Measurements from ENCODE around the gene KLF7. TPM values are rescaled to one million over a fixed set of nuclear protein-coding genes. Genes with fewer than 3 reads are reported as not detected.

The KLF7 gene
- total RNA-seq, 4 donors from 2014 or later, result 23.0 to 76.3 (median 32.4) TPM

DNA sequence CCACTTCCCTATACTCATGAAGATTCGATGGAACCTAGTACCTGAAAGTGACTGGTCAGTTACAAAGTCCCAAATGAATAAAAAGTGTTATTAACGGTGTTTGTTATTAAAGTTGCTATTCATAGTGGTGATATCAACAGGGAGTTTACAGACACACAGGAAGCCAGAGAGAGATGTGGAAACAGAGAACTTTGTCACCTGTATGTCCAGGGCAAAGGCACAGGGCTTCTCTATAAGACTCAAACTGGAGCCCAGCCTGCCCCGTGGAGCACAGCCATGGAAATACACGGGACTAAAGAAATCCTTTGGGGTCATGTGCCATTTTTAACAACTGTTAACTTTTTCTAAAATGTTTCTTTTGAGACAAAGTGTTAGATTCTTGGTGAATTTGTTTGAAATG is 68.5 kb downstream of the KLF7 start:
- ATAC-seq (ENCODE audit: low FRiP score) (no peak), DNase-seq (ENCODE audit: low spot score) (no peak)
- TF ChIP-seq, protein P1, sequence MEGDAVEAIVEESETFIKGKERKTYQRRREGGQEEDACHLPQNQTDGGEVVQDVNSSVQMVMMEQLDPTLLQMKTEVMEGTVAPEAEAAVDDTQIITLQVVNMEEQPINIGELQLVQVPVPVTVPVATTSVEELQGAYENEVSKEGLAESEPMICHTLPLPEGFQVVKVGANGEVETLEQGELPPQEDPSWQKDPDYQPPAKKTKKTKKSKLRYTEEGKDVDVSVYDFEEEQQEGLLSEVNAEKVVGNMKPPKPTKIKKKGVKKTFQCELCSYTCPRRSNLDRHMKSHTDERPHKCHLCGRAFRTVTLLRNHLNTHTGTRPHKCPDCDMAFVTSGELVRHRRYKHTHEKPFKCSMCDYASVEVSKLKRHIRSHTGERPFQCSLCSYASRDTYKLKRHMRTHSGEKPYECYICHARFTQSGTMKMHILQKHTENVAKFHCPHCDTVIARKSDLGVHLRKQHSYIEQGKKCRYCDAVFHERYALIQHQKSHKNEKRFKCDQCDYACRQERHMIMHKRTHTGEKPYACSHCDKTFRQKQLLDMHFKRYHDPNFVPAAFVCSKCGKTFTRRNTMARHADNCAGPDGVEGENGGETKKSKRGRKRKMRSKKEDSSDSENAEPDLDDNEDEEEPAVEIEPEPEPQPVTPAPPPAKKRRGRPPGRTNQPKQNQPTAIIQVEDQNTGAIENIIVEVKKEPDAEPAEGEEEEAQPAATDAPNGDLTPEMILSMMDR (IDR thresholded peaks at IDR 0.05), result no peak

DNA sequence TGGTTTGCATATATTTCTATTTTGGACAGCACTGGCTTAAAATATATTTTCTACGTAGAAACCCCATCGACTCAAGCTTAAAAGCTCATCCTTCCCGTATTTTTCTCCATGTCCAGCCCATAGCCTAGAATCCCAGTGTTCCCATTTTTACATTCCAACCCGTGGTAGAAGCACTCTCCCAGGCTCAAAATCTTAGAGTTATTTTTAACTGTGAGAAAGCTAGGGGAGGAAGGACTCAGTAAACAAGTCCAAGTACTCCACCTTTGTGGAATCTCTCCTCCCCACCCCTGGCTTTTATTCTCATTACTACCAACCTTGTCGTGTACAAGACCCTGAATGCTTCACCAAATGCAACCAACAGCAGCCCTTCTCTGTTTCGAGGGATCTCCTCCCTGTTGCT is 69.8 kb downstream of the KLF7 start:
- ATAC-seq (ENCODE audit: low FRiP score), result no peak
- TF ChIP-seq, protein P1 (IDR thresholded peaks at IDR 0.05), result no peak
- no peak for DNase-seq (ENCODE audit: low spot score)

DNA sequence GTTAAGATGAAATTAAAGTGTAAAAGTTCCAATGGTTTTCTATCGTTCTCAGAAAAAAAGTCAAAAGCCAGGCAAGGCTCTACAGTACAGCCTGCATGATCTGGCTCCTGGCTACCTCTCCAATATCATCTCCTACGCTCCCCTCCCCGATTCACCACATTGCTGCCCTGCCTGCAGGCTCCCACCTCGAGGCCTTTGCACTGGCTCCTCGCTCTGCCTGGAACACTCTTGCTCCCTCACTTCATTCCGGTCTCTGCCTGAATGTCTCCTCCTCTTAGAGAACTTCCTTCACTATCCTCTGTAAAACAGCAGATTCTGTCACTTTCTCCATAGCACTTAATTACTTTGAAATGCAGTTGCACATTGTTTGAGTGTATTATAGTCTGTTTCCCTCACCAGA is 72.5 kb downstream of the KLF7 start:
- TF ChIP-seq, protein P1 (IDR thresholded peaks at IDR 0.05), result no peak

DNA sequence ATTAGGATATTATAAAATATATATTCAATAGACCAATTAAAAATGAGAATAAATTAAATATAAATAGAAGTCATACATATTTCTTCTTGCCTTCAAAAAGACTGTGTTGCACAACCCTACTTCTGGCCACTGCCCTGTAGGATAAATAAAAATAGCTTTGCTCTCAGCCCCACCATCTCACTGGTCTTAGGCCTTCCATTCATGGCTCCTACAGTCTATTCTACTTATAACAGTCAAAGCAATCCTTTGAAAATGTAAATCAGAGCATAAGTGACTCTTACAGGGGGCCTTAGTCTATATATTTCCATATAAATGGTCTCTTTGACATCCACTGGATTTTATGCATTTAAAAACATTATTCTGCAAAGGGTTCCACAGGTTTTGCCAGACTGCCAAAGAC is 72.9 kb downstream of the KLF7 start:
- ATAC-seq (ENCODE audit: low FRiP score) (no peak), DNase-seq (ENCODE audit: low spot score) (no peak)
- TF ChIP-seq, protein P1 (IDR thresholded peaks at IDR 0.05), result no peak

More for the DNA sequence above, 72.5 kb downstream of the KLF7 start:
- DNase-seq (ENCODE audit: low spot score) (no peak), ATAC-seq (ENCODE audit: low FRiP score) (no peak)

DNA sequence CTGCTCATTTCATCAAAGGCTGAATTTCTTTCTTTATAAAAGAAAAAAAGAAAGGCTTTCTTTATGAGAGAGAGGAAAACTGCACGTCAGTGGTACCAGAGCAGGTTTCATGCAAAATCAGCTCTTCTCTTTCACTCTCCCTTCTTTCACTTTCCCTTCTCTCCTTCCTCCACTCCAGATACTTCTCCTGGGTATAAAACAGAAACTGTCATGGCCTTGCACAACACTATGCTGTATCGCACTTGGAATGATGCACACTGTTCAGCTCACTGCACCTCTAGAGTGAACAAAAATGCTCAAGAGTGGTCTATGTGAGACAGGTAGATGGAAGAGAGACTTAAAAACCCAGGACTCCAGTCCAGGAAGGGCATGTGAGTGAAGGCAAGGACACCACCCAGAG is 73.8 kb downstream of the KLF7 start:
- TF ChIP-seq, protein P1 (IDR thresholded peaks at IDR 0.05), result no peak
- DNase-seq (ENCODE audit: low spot score) (no peak), ATAC-seq (ENCODE audit: low FRiP score) (no peak)

DNA sequence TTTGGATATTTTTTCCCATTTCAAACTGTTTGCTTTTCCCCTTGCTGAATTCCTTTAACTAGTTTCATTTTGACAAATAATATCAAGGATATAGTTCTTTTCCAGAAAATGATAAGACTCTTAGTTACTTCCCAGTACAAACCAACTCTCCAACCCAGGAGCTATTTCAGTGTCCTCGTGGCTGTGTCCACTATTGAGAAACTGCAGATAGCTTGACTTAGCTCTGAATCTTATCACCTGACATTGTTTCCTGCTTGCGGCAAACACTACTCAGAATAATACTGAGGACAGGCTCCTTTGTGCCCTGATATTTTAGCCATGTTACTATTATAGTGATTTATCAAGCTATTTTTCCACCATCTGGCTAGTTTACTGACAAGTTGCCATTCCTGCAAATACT is 74.6 kb downstream of the KLF7 start:
- TF ChIP-seq, protein P1 (IDR thresholded peaks at IDR 0.05), result no peak
- DNase-seq (ENCODE audit: low spot score) (no peak), ATAC-seq (ENCODE audit: low FRiP score) (no peak)

DNA sequence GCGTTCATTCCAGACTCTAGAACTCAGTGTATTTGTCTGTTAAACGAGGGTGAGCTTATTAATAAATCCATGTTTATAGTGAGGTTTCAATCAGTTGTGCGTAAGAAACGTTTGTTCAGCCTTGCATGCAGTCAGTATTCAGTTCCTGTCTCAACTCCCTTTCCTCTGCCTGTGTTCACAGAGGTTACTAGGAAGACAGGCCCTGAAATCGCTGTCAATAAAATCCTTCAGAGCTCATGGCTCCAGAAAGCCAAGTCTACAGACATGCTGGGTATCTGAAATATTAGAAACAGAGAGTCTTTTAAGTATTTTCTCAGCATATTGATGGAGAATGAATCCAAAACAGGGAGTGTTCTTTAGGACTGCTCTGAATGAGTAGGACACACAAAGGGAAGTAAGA is 75.4 kb downstream of the KLF7 start:
- no peak for ATAC-seq (ENCODE audit: low FRiP score)
- TF ChIP-seq, protein P1 (IDR thresholded peaks at IDR 0.05), result no peak
- DNase-seq (ENCODE audit: low spot score), result no peak

Data from omental fat pad (tissue), 4 donors.